ENCODE measurements around the gene TSPAN10. TPM values are rescaled to one million over a fixed set of nuclear protein-coding genes. Genes with fewer than 3 reads are reported as not detected.

The TSPAN10 gene
- total and polyA plus RNA-seq, 9 of the 15 experiments (the other 6 are each of a cell fraction or from before 2014, with no cell fraction given): 0.05 to 0.31 (median 0.13) TPM; not detected in 1

GRCh38 chr17:81665205-81666091 is 28.5 kb downstream of the TSPAN10 start (continued):
- TF ChIP-seq ZHX1 (conservative IDR thresholded peaks at IDR 0.05; ENCODE audit: low read length) (no peak), SIN3A (IDR thresholded peaks at IDR 0.05; ENCODE audit: borderline replicate concordance in 2 of 2, control insufficient read depth in 1 of 2, low read depth in 2 of 2, low read length in 2 of 2) (0 out of 4 replicates have a peak, but pooled peaks of 1 of the 2 experiments have one; percentile 54), ARID2 (IDR thresholded peaks at IDR 0.05) (no peak), IRF2 (CRISPR knock-in tag; IDR thresholded peaks at IDR 0.05) (no peak), CBX1 (IDR thresholded peaks at IDR 0.05; ENCODE audit: low read depth) (no peak), ZNF445 (CRISPR knock-in tag; IDR thresholded peaks at IDR 0.05; ENCODE audit: low read depth) (peak; percentile 61; the same call in 1 of the 2 replicates), NR2F6 (CRISPR knock-in tag; IDR thresholded peaks at IDR 0.05) (no peak), POLR2B (IDR thresholded peaks at IDR 0.05; ENCODE audit: low read depth, partially characterized antibody) (peak; percentile 15), PHTF2 (CRISPR knock-in tag; IDR thresholded peaks at IDR 0.05) (no peak), TRIM25 (IDR thresholded peaks at IDR 0.05; ENCODE audit: borderline replicate concordance) (no peak), FOXK2 (conservative IDR thresholded peaks at IDR 0.05 in 1 of 2, IDR thresholded peaks at IDR 0.05 in 1 of 2; ENCODE audit: low read depth in 2 of 2) (no peak), SMAD3 (CRISPR knock-in tag; conservative IDR thresholded peaks at IDR 0.05) (peak; percentile 70; the same call in 1 of the 2 replicates), ZNF696 (CRISPR knock-in tag; conservative IDR thresholded peaks at IDR 0.05) (no peak), ZC3H11A (IDR thresholded peaks at IDR 0.05; ENCODE audit: low read depth, low read length) (no peak), ZNF280B (CRISPR knock-in tag; IDR thresholded peaks at IDR 0.05) (no peak), ZNF280A (IDR thresholded peaks at IDR 0.05; ENCODE audit: low read depth, partially characterized antibody) (no peak), CREM (IDR thresholded peaks at IDR 0.05; ENCODE audit: low read depth) (peak; percentile 5; the same call in 1 of the 2 replicates), RNF2 (IDR thresholded peaks at IDR 0.05) (peak; percentile 54; the same call in 1 of the 2 replicates), ZNF584 (CRISPR knock-in tag; IDR thresholded peaks at IDR 0.05; ENCODE audit: low read depth) (peak; percentile 82)
